ENCODE data around the gene NPL.

NPL gene

DNA sequence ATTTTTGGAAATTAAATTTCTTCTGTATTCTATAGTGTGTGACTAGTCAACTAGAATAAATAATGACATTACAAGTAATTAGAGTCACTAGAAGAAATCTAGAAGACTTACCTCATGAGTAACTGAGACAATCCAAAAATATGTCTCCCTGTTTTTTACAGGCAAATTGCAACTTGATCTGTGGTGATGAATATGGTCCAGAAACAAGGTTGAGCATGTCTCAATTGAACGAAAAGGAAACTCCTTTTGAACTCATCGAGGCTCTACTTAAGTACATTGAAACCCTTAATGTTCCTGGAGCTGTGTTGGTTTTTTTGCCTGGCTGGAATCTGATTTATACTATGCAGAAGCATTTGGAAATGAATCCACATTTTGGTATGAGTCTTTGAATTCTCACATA is 86.3 kb downstream of the NPL start:
- DNase-seq, result no peak

DNA sequence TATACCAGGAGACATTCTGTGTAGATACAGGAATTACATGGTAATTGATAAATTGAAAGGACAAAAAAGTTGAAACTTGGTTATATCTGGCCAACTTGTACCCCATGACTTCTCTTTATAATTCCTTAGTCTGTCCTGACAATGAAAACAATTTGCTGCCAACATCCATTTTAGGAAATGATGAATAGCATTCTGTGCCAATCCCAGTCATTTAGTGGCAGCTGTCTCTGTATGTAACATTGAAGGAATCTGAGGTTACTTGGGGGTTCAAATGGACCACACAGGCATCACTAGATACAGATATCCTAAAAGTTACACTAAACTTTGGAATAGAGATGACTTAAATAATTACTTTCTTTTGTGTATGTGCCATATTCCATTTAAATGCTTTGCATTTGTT is 87.8 kb downstream of the NPL start:
- DNase-seq, result no peak

GRCh38 chr1:182877842-182878241 is 88.3 kb downstream of the NPL start:
- peak; percentile 44 for DNase-seq

Measured in stimulated activated CD8-positive, alpha-beta memory T cell treated with anti-CD3 and anti-CD28 coated beads, Interleukin-4, amount 100 ng/mL, for 48 hours (primary cell).